ENCODE results near the gene EXOC4.

DNA sequence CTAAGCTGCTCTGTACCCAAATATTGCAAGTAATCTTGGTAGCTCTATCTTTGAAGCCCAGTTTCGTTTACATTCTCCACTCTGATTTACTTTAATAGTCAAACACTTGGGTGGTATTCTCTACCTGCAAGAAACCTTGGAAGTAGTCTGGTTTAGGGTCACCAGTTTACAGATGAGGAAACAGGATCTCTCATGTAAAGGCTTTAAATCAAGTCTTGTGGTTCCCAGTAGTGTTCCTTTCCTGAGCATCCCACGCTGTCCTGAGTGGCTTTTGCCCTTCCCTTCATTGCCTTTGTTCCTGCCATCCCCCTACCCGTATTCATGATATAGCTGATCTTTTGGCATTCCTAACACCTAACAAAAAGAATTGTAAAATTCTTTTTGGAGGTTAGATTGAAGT lies 20.3 kb downstream of the EXOC4 start:
- TF ChIP-seq FOS (IDR thresholded peaks at IDR 0.05; ENCODE audit: borderline replicate concordance, insufficient read depth, low read length) = no peak
- TF ChIP-seq, protein P1, sequence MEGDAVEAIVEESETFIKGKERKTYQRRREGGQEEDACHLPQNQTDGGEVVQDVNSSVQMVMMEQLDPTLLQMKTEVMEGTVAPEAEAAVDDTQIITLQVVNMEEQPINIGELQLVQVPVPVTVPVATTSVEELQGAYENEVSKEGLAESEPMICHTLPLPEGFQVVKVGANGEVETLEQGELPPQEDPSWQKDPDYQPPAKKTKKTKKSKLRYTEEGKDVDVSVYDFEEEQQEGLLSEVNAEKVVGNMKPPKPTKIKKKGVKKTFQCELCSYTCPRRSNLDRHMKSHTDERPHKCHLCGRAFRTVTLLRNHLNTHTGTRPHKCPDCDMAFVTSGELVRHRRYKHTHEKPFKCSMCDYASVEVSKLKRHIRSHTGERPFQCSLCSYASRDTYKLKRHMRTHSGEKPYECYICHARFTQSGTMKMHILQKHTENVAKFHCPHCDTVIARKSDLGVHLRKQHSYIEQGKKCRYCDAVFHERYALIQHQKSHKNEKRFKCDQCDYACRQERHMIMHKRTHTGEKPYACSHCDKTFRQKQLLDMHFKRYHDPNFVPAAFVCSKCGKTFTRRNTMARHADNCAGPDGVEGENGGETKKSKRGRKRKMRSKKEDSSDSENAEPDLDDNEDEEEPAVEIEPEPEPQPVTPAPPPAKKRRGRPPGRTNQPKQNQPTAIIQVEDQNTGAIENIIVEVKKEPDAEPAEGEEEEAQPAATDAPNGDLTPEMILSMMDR (IDR thresholded peaks at IDR 0.05; ENCODE audit: extremely low read depth in 1 of 2, insufficient read depth in 1 of 2, low read depth in 1 of 2, low read length in 2 of 2) = no peak
- no peak for TF ChIP-seq POLR2A (IDR thresholded peaks at IDR 0.05; ENCODE audit: low read depth, low read length)
- no peak for TF ChIP-seq POLR2AphosphoS5 (IDR thresholded peaks at IDR 0.05; ENCODE audit: insufficient read depth, low read depth, low read length)
- TF ChIP-seq, protein P2, sequence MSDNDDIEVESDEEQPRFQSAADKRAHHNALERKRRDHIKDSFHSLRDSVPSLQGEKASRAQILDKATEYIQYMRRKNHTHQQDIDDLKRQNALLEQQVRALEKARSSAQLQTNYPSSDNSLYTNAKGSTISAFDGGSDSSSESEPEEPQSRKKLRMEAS (IDR thresholded peaks at IDR 0.05; ENCODE audit: insufficient read depth, insufficient read length) = no peak
- no peak for TF ChIP-seq JUN (IDR thresholded peaks at IDR 0.05; ENCODE audit: borderline replicate concordance, insufficient read depth, insufficient read length, low read depth)
